BJ (cell line): ENCODE results near the gene FBXO39. TPM values are rescaled to one million over a fixed set of nuclear protein-coding genes. Genes with fewer than 3 reads are reported as not detected.

ENCODE experiments used
- CTCF ChIA-PET: fragments of 350-600 bp; formaldehyde crosslinking; extraction: SDS; loops from one replicate; lab custom pipeline; 2021; ENCODE audit warnings: antibody characterized with exemption, inconsistent platforms; lab: Yijun Ruan, JAX
- POLR2A ChIA-PET: fragments of 300-600 bp; sonication (Branson Sonifier 250); formaldehyde crosslinking; extraction: SDS; loops from one replicate; lab custom pipeline; 2021; ENCODE audit warnings: antibody characterized with exemption; lab: Charles Lee
- DNase-seq: peaks from one replicate; pipeline ENCODE4 v3.0.0-alpha.2; 2011; ENCODE audit warnings: low read depth
- H3K27me3 ChIP-seq: 2 replicates; pipeline ENCODE4 v1.6.0; 2011; ENCODE audit warnings: low read length; ENCODE audit not compliant: control insufficient read depth, insufficient read depth
- H3K36me3 ChIP-seq: 2 replicates; pipeline ENCODE4 v1.5.1; 2011; ENCODE audit warnings: low read length; ENCODE audit not compliant: control insufficient read depth, insufficient read depth
- H3K4me3 ChIP-seq: 2 replicates; pipeline ENCODE4 v1.5.1; 2011; ENCODE audit warnings: low read depth, mild to moderate bottlenecking, control low read depth, low read length
- polyA plus RNA-seq: library from polyadenylated mRNA; depleted of rRNA; stranded (reverse); fragments of >200 nt; gene quantifications from 2 replicates; pipeline ENCODE4 v1.2.3, GENCODE V29; 2011
- TF ChIP-seq, protein P1 (sequence below): IDR thresholded peaks from 2 replicates; pipeline ENCODE4 v1.5.1; 2011; ENCODE audit warnings: low read depth, mild to moderate bottlenecking, control low read depth, inconsistent platforms, low read length, moderate library complexity; ENCODE audit not compliant: insufficient read depth

FBXO39 gene
- polyA plus RNA-seq, 1 experiment, result 0.07 TPM

- POLR2A ChIA-PET, result no interaction called here
- no peak for DNase-seq
- Histone ChIP-seq H3K27me3 (peaks cover 7% of the 10 kb centered on the region), H3K36me3 (no peaks in the 10 kb centered on the region), H3K4me3 (no peak overlapping the region)
- TF ChIP-seq, protein P1, sequence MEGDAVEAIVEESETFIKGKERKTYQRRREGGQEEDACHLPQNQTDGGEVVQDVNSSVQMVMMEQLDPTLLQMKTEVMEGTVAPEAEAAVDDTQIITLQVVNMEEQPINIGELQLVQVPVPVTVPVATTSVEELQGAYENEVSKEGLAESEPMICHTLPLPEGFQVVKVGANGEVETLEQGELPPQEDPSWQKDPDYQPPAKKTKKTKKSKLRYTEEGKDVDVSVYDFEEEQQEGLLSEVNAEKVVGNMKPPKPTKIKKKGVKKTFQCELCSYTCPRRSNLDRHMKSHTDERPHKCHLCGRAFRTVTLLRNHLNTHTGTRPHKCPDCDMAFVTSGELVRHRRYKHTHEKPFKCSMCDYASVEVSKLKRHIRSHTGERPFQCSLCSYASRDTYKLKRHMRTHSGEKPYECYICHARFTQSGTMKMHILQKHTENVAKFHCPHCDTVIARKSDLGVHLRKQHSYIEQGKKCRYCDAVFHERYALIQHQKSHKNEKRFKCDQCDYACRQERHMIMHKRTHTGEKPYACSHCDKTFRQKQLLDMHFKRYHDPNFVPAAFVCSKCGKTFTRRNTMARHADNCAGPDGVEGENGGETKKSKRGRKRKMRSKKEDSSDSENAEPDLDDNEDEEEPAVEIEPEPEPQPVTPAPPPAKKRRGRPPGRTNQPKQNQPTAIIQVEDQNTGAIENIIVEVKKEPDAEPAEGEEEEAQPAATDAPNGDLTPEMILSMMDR, result no peak
- CTCF ChIA-PET, result interaction anchor here (0.9 to 1.1 kb wide), 4 partner anchors 9 to 34 kb away, joined by 3 read pairs; no protein-coding TSS in a partner anchor
These were observed 11.2 kb downstream of the FBXO39 start for GRCh38 chr17:6787081-6787693.

DNA sequence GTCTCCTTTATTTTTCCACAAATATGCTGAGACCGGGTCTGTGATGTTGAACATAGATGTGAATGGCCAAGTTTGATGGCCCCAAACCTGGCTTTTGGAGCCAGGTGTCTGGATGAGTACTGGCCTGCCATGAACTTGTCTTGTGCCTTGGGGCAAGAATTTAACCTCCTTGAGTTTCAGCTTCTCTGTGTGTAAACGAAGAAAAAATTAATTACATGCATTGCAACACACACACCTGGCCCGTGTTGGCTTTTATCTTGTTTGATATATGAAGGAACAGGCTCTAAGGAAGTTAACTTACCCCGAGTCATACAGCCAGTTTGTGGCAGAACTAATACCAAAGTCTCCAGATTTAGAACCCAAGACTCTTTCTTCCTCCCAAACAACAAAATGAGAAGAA, 13.1 kb downstream of the FBXO39 start:
- TF ChIP-seq, protein P1, result no peak
- Histone ChIP-seq H3K27me3 (peaks cover 9% of the 10 kb centered on the region), H3K36me3 (no peaks in the 10 kb centered on the region), H3K4me3 (no peak overlapping the region)
- DNase-seq, result no peak
- POLR2A ChIA-PET, result no interaction called here
- CTCF ChIA-PET, result interaction anchor here (1.0 kb wide), 1 partner anchor 9 kb away, joined by 3 read pairs; no protein-coding TSS in a partner anchor

DNA sequence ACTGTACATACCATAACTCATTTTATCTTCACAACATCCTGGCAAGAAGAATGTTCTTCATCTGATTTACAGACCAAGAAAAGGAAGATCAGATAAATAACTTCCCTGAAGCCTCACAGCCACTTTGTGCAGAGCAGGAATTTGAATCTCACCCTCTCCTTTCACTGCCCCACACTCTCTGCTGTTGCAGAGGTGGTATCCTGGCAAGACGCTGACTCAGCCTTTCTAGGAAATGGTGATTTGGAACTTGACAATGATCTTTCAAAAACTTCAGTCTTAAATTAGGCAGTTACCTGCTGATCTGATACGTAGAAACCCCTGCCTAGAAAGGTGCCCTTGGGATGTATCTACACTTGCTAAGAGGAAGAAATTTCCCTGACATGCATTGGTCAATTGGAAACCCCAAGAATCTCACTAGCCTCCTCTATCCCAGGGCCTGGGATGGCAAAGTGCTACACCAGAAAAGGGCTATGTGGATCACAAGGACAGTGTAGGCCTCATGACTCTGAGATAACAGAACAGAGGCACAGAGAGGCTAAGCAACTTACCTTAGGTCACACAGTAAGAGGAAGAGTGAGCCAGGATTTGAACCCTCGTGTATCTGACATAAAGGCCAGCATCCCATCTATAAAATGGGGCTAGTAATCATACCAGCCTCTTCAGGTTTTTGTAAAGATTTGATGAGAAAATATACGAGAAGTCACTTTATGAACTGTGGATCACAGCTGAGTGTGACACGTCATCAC, 17.9 kb downstream of the FBXO39 start:
- Histone ChIP-seq H3K36me3 (no peaks in the 10 kb centered on the region), H3K27me3 (peaks cover 11% of the 10 kb centered on the region), H3K4me3 (no peak overlapping the region)
- POLR2A ChIA-PET, result no interaction called here
- CTCF ChIA-PET, result no interaction called here
- no peak for DNase-seq
- TF ChIP-seq, protein P1, result no peak

- peaks cover 11% of the 10 kb centered on the region for H3K27me3 ChIP-seq
- TF ChIP-seq, protein P1, result no peak
- ChIA-PET CTCF (interaction anchor here (0.7 to 0.8 kb wide), 2 partner anchors 9 to 130 kb away, joined by 3 read pairs; no protein-coding TSS in a partner anchor), POLR2A (interaction anchor here (0.6 kb wide), 1 partner anchor 84 kb away, joined by 4 read pairs; no protein-coding TSS in a partner anchor)
- no peaks in the 10 kb centered on the region for H3K36me3 ChIP-seq
- H3K4me3 ChIP-seq, result no peak overlapping the region
- no peak for DNase-seq
These were observed 20.2 kb downstream of the FBXO39 start for GRCh38 chr17:6796017-6796886.
